DND-41 (cell line): ENCODE results near the gene WNK3.

Experiments used
- ATAC-seq: fragments of 200-7000 bp; cut with Tn5 transposase; 3 replicates; pipeline ENCODE4 v1.9.1; 2021; ENCODE audit warnings: low read depth; ENCODE audit not compliant: insufficient read depth
- DNase-seq: peaks from one replicate; pipeline ENCODE4 v3.0.0-alpha.2; 2020
- H2AFZ ChIP-seq: 2 replicates; pipeline ENCODE4 v1.6.0; 2012; ENCODE audit warnings: low read depth, low read length
- H3K27ac ChIP-seq: 2 replicates; pipeline ENCODE4 v1.5.1; 2012; ENCODE audit warnings: low read length, inconsistent platforms
- H3K27me3 ChIP-seq: fragments of 200-600 bp; sonication (generic); 2 replicates; pipeline ENCODE4 v1.6.0; 2012; ENCODE audit warnings: low read length, mild to moderate bottlenecking, inconsistent platforms; ENCODE audit not compliant: insufficient read depth, poor library complexity
- H3K36me3 ChIP-seq: 2 replicates; pipeline ENCODE4 v1.5.1; 2012; ENCODE audit warnings: low read length, inconsistent platforms; ENCODE audit not compliant: insufficient read depth
- H3K4me1 ChIP-seq: 2 replicates; pipeline ENCODE4 v1.5.1; 2012; ENCODE audit warnings: mild to moderate bottlenecking, low read length; ENCODE audit not compliant: insufficient read depth
- H3K4me2 ChIP-seq: 2 replicates; pipeline ENCODE4 v1.6.0; 2012; ENCODE audit warnings: mild to moderate bottlenecking, moderate library complexity, low read length, inconsistent platforms; ENCODE audit not compliant: insufficient read depth
- H3K4me3 ChIP-seq, 2 experiments: fragments of 200-600 bp in 1 of 2; shearing (Covaris generic) in 1 of 2; 2 replicates each; pipeline ENCODE4 v1.5.1; 2012 to 2016; ENCODE audit warnings: inconsistent platforms in 2 of 2, low read length in 2 of 2, mild to moderate bottlenecking in 2 of 2, low read depth in 1 of 2, moderate library complexity in 1 of 2
- H3K79me2 ChIP-seq: 2 replicates; pipeline ENCODE4 v1.6.0; 2012; ENCODE audit warnings: low read length, inconsistent platforms; ENCODE audit not compliant: insufficient read depth
- H3K9ac ChIP-seq: 2 replicates; pipeline ENCODE4 v1.6.0; 2012; ENCODE audit warnings: low read depth, mild to moderate bottlenecking, inconsistent platforms, low read length, moderate library complexity
- H3K9me3 ChIP-seq: 2 replicates; pipeline ENCODE4 v1.5.1; 2012; ENCODE audit warnings: low read length, moderate library complexity, mild to moderate bottlenecking, inconsistent platforms; ENCODE audit not compliant: insufficient read depth, severe bottlenecking
- H4K20me1 ChIP-seq: 2 replicates; pipeline ENCODE4 v1.6.0; 2012; ENCODE audit warnings: low read length; ENCODE audit not compliant: insufficient read depth
- EZH2 ChIP-seq: IDR thresholded peaks from 3 replicates; pipeline ENCODE4 v1.6.1; 2012; ENCODE audit warnings: borderline replicate concordance, low read depth, mild to moderate bottlenecking, moderate library complexity, low read length, inconsistent platforms; ENCODE audit not compliant: severe bottlenecking
- TF ChIP-seq, protein P1 (sequence below): IDR thresholded peaks from 2 replicates; pipeline ENCODE4 v1.5.1; 2012; ENCODE audit warnings: borderline replicate concordance, low read length, moderate library complexity, mild to moderate bottlenecking; ENCODE audit not compliant: poor library complexity, severe bottlenecking; ENCODE audit errors: extremely low read depth

WNK3 gene

DNA sequence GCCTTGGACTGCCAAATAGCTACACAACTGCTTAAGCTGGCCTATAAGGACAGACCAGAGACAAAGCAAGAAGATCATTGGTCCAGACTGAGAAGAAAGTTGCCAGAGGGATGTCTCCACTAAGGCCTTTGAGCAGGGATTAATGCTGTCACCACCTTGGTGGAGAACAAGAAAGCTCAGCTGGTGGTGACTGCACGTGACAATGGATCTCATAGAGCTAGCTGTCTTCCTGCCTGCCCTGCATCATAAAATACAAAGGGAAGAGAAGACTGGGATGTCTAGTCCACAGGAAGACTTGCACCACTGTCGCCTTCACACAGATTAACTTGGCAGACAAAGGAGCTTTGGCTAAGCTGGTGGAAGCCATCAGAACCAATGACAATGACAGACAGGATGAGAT lies 134.3 kb downstream of the WNK3 start:
- no peak overlapping the region for H3K9ac ChIP-seq
- no peaks in the 10 kb centered on the region for H3K36me3 ChIP-seq
- no peak for ATAC-seq
- no peak overlapping the region for H3K4me3 ChIP-seq
- H3K79me2 ChIP-seq = no peaks in the 10 kb centered on the region
- no peak overlapping the region for H3K27ac ChIP-seq
- no peaks in the 10 kb centered on the region for H3K9me3 ChIP-seq
- TF ChIP-seq, protein P1, sequence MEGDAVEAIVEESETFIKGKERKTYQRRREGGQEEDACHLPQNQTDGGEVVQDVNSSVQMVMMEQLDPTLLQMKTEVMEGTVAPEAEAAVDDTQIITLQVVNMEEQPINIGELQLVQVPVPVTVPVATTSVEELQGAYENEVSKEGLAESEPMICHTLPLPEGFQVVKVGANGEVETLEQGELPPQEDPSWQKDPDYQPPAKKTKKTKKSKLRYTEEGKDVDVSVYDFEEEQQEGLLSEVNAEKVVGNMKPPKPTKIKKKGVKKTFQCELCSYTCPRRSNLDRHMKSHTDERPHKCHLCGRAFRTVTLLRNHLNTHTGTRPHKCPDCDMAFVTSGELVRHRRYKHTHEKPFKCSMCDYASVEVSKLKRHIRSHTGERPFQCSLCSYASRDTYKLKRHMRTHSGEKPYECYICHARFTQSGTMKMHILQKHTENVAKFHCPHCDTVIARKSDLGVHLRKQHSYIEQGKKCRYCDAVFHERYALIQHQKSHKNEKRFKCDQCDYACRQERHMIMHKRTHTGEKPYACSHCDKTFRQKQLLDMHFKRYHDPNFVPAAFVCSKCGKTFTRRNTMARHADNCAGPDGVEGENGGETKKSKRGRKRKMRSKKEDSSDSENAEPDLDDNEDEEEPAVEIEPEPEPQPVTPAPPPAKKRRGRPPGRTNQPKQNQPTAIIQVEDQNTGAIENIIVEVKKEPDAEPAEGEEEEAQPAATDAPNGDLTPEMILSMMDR = no peak
- no peak for TF ChIP-seq EZH2
- H3K4me2 ChIP-seq = no peak overlapping the region
- H3K4me1 ChIP-seq = no peaks in the 10 kb centered on the region
- no peaks in the 10 kb centered on the region for H3K27me3 ChIP-seq
- no peak for DNase-seq
- H4K20me1 ChIP-seq = no peaks in the 10 kb centered on the region
- no peak overlapping the region for H2AFZ ChIP-seq

DNA sequence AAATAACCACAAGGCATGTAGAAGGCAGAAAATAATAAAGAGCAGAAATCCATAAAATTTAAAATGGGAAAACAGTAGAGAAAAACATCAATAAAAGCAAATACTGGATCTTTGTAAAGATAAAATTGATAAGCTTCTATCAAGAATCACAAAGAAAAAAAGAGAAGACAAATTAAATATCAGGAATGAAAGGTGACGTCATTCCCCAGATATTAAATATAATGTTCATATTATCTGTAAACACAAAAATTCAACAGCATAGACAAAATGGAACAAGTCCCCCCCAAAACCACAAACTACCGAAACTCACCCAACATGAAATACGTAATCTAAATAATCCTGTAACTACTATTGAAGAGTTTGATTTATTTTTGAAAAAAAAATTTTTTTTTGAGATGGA lies 144.2 kb downstream of the WNK3 start:
- no peaks in the 10 kb centered on the region for H3K36me3 ChIP-seq
- DNase-seq = no peak

DNA sequence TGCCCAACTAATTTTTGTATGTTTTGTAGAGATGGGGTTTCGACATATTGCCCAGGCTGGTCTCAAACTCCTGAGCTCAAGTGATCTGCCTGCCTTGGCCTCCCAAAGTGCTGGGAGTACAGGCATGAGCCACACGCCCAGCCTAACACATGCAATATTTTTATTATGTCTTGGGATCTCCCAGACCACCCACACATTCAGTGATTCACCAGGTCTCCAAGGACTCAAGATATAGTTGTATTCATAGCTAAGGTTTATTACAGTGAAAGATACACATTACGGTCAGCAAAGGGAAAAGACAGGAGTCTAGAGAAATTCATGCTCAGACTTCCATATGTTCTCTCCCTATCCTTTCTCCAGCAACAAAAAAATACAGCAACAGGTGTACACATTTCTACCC lies 149.3 kb downstream of the WNK3 start:
- Histone ChIP-seq H3K4me3 (no peak overlapping the region), H3K36me3 (no peaks in the 10 kb centered on the region), H3K27ac (no peak overlapping the region), H3K79me2 (no peaks in the 10 kb centered on the region), H3K9ac (no peak overlapping the region), H4K20me1 (no peaks in the 10 kb centered on the region), H2AFZ (no peak overlapping the region), H3K4me1 (no peaks in the 10 kb centered on the region), H3K4me2 (no peak overlapping the region), H3K27me3 (no peaks in the 10 kb centered on the region), H3K9me3 (no peaks in the 10 kb centered on the region)
- TF ChIP-seq EZH2 = no peak
- TF ChIP-seq, protein P1 = no peak
- DNase-seq = no peak
- ATAC-seq = no peak

More for the DNA sequence above, 144.2 kb downstream of the WNK3 start:
- Histone ChIP-seq H3K9me3 (no peaks in the 10 kb centered on the region), H4K20me1 (no peaks in the 10 kb centered on the region), H3K4me2 (no peak overlapping the region), H3K27ac (no peak overlapping the region), H3K4me1 (no peaks in the 10 kb centered on the region), H3K4me3 (no peak overlapping the region), H3K27me3 (no peaks in the 10 kb centered on the region), H3K79me2 (no peaks in the 10 kb centered on the region), H3K9ac (no peak overlapping the region), H2AFZ (no peak overlapping the region)
- no peak for TF ChIP-seq EZH2
- no peak for ATAC-seq

DNA sequence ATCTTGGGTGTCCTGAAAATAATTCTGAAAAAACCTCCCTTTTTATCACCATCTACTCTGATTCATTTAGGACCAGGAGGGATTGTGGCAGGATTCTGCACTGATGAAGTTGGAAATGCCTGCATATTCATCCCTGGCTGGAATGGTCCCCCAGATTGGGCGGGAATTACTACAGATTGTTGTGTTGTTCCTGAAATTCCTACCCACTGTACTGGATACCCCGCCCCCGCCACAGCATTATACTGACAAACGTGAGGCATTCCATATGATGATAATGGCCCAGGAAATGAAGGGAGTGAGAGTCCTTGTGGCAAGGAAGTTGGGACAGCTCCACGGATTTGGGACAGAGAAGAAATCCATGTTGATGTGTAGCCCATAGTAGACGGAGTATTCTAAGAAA lies 159.6 kb downstream of the WNK3 start:
- no peaks in the 10 kb centered on the region for H3K27me3 ChIP-seq
- TF ChIP-seq, protein P1 = no peak
- TF ChIP-seq EZH2 = no peak
- H3K9me3 ChIP-seq = no peaks in the 10 kb centered on the region
- H4K20me1 ChIP-seq = no peaks in the 10 kb centered on the region
- ATAC-seq (no peak), DNase-seq (no peak)
- no peaks in the 10 kb centered on the region for H3K79me2 ChIP-seq
- H3K4me2 ChIP-seq = no peak overlapping the region
- H3K4me3 ChIP-seq = no peak overlapping the region
- no peak overlapping the region for H3K27ac ChIP-seq
- H3K4me1 ChIP-seq = no peaks in the 10 kb centered on the region
- no peak overlapping the region for H2AFZ ChIP-seq
- H3K9ac ChIP-seq = no peak overlapping the region
- H3K36me3 ChIP-seq = no peaks in the 10 kb centered on the region
